Activated naive CD8-positive, alpha-beta T cell treated with anti-CD3 and anti-CD28 coated beads for 36 hours (primary cell): ENCODE data around the gene LIMS1. TPM values are rescaled to one million over a fixed set of nuclear protein-coding genes. Genes with fewer than 3 reads are reported as not detected.
"Not testable (repeated sequence)": the region's sequence is repeated elsewhere in the genome, so short reads cannot be mapped to it uniquely, and the experiment has no call there.

Experiments
- DNase-seq: peaks from one replicate; pipeline ENCODE4 v3.0.0; 2021
- H3K27ac Mint-ChIP-seq: one replicate; pipeline ENCODE4 v1.8.0; 2022; ENCODE audit warnings: mild to moderate bottlenecking, moderate library complexity, mixed read lengths
- H3K27me3 Mint-ChIP-seq: one replicate; pipeline ENCODE4 v1.8.0; 2022; ENCODE audit warnings: mild to moderate bottlenecking, mixed read lengths
- H3K36me3 Mint-ChIP-seq: one replicate; pipeline ENCODE4 v1.8.0; 2021; ENCODE audit warnings: mild to moderate bottlenecking, mixed read lengths
- H3K4me1 Mint-ChIP-seq: one replicate; pipeline ENCODE4 v1.8.0; 2021; ENCODE audit warnings: mixed read lengths
- H3K4me3 Mint-ChIP-seq: one replicate; pipeline ENCODE4 v1.8.0; 2022; ENCODE audit warnings: mild to moderate bottlenecking, moderate library complexity, mixed read lengths
- H3K9me3 Mint-ChIP-seq: one replicate; pipeline ENCODE4 v1.8.0; 2022; ENCODE audit warnings: mixed read lengths
- total RNA-seq, 2 experiments: library from RNA; stranded (reverse); gene quantifications; one replicate each; pipeline ENCODE4 v1.2.3, GENCODE V29; 2021

The LIMS1 gene
- total RNA-seq, 2 experiments from 2014 or later, result 39.6 to 44.9 TPM

GRCh38 chr2:108662207-108662612 is 127.9 kb downstream of the LIMS1 start:
- not testable (repeated sequence) for H3K4me3 Mint-ChIP-seq, H3K27ac Mint-ChIP-seq, H3K36me3 Mint-ChIP-seq, H3K27me3 Mint-ChIP-seq, H3K9me3 Mint-ChIP-seq, DNase-seq, H3K4me1 Mint-ChIP-seq

GRCh38 chr2:108663346-108663745 is 129.1 kb downstream of the LIMS1 start:
- H3K27me3 Mint-ChIP-seq, H3K36me3 Mint-ChIP-seq, H3K4me1 Mint-ChIP-seq, H3K4me3 Mint-ChIP-seq, H3K27ac Mint-ChIP-seq, H3K9me3 Mint-ChIP-seq, DNase-seq: not testable (repeated sequence)

GRCh38 chr2:108664089-108664488 is 129.8 kb downstream of the LIMS1 start:
- H3K4me3 Mint-ChIP-seq, H3K9me3 Mint-ChIP-seq, H3K27me3 Mint-ChIP-seq, DNase-seq, H3K4me1 Mint-ChIP-seq, H3K27ac Mint-ChIP-seq, H3K36me3 Mint-ChIP-seq: not testable (repeated sequence)

- not testable (repeated sequence) for H3K4me3 Mint-ChIP-seq, H3K36me3 Mint-ChIP-seq, H3K27me3 Mint-ChIP-seq, H3K9me3 Mint-ChIP-seq, H3K27ac Mint-ChIP-seq, H3K4me1 Mint-ChIP-seq, DNase-seq
Measured at GRCh38 chr2:108664979-108665378, 130.7 kb downstream of the LIMS1 start.

- H3K4me3 Mint-ChIP-seq, H3K27me3 Mint-ChIP-seq, H3K9me3 Mint-ChIP-seq, H3K4me1 Mint-ChIP-seq, DNase-seq, H3K27ac Mint-ChIP-seq, H3K36me3 Mint-ChIP-seq: not testable (repeated sequence)
Measured at GRCh38 chr2:108665975-108666374, 131.7 kb downstream of the LIMS1 start.

GRCh38 chr2:108667140-108667539 is 132.9 kb downstream of the LIMS1 start:
- not testable (repeated sequence) for DNase-seq, H3K9me3 Mint-ChIP-seq, H3K27me3 Mint-ChIP-seq, H3K27ac Mint-ChIP-seq, H3K4me1 Mint-ChIP-seq, H3K36me3 Mint-ChIP-seq, H3K4me3 Mint-ChIP-seq

- not testable (repeated sequence) for H3K4me1 Mint-ChIP-seq, DNase-seq, H3K4me3 Mint-ChIP-seq, H3K9me3 Mint-ChIP-seq, H3K36me3 Mint-ChIP-seq, H3K27ac Mint-ChIP-seq, H3K27me3 Mint-ChIP-seq
Measured at GRCh38 chr2:108670282-108670681, 136.0 kb downstream of the LIMS1 start.

GRCh38 chr2:108672200-108672805 is 138.0 kb downstream of the LIMS1 start:
- not testable (repeated sequence) for H3K4me1 Mint-ChIP-seq, H3K4me3 Mint-ChIP-seq, H3K27ac Mint-ChIP-seq, DNase-seq, H3K27me3 Mint-ChIP-seq, H3K9me3 Mint-ChIP-seq, H3K36me3 Mint-ChIP-seq

GRCh38 chr2:108676522-108676921 is 142.3 kb downstream of the LIMS1 start:
- not testable (repeated sequence) for H3K4me1 Mint-ChIP-seq, H3K27ac Mint-ChIP-seq, H3K4me3 Mint-ChIP-seq, H3K9me3 Mint-ChIP-seq, H3K36me3 Mint-ChIP-seq, H3K27me3 Mint-ChIP-seq, DNase-seq

- not testable (repeated sequence) for H3K27ac Mint-ChIP-seq, H3K27me3 Mint-ChIP-seq, H3K36me3 Mint-ChIP-seq, DNase-seq, H3K4me1 Mint-ChIP-seq, H3K9me3 Mint-ChIP-seq, H3K4me3 Mint-ChIP-seq
Measured at GRCh38 chr2:108677239-108677744, 143.0 kb downstream of the LIMS1 start.

- H3K36me3 Mint-ChIP-seq, H3K27ac Mint-ChIP-seq, H3K27me3 Mint-ChIP-seq, DNase-seq, H3K4me1 Mint-ChIP-seq, H3K4me3 Mint-ChIP-seq, H3K9me3 Mint-ChIP-seq: not testable (repeated sequence)
Measured at GRCh38 chr2:108678198-108678651, 144.0 kb downstream of the LIMS1 start.

GRCh38 chr2:108680805-108681204 is 146.5 kb downstream of the LIMS1 start:
- not testable (repeated sequence) for DNase-seq, H3K4me1 Mint-ChIP-seq, H3K36me3 Mint-ChIP-seq, H3K4me3 Mint-ChIP-seq, H3K27ac Mint-ChIP-seq, H3K9me3 Mint-ChIP-seq, H3K27me3 Mint-ChIP-seq

- not testable (repeated sequence) for H3K27me3 Mint-ChIP-seq, H3K36me3 Mint-ChIP-seq, H3K4me1 Mint-ChIP-seq, DNase-seq, H3K9me3 Mint-ChIP-seq, H3K27ac Mint-ChIP-seq, H3K4me3 Mint-ChIP-seq
Measured at GRCh38 chr2:108688818-108689756, 154.8 kb downstream of the LIMS1 start.

GRCh38 chr2:108690001-108690400 is 155.7 kb downstream of the LIMS1 start:
- not testable (repeated sequence) for DNase-seq, H3K36me3 Mint-ChIP-seq, H3K27me3 Mint-ChIP-seq, H3K27ac Mint-ChIP-seq, H3K4me1 Mint-ChIP-seq, H3K9me3 Mint-ChIP-seq, H3K4me3 Mint-ChIP-seq

GRCh38 chr2:108691447-108691846 is 157.2 kb downstream of the LIMS1 start:
- H3K4me1 Mint-ChIP-seq, result no peaks in the 10 kb centered on the region

GRCh38 chr2:108701208-108701607 is 166.9 kb downstream of the LIMS1 start:
- H3K36me3 Mint-ChIP-seq, result no peaks in the 10 kb centered on the region
- no peak for DNase-seq
- peaks cover 1% of the 10 kb centered on the region for H3K9me3 Mint-ChIP-seq
- H3K4me1 Mint-ChIP-seq, result no peaks in the 10 kb centered on the region
- no peak overlapping the region for H3K4me3 Mint-ChIP-seq
- H3K27ac Mint-ChIP-seq, result no peak overlapping the region
- H3K27me3 Mint-ChIP-seq, result no peaks in the 10 kb centered on the region

More at GRCh38 chr2:108691447-108691846, 157.2 kb downstream of the LIMS1 start:
- DNase-seq, result no peak
- Mint-ChIP-seq H3K4me3 (no peak overlapping the region), H3K9me3 (no peaks in the 10 kb centered on the region), H3K27ac (no peak overlapping the region), H3K36me3 (no peaks in the 10 kb centered on the region), H3K27me3 (no peaks in the 10 kb centered on the region)
